Right atrium auricular region (tissue), 2 donors: ENCODE data around the gene GSTT2. TPM values are rescaled to one million over a fixed set of nuclear protein-coding genes. Genes with fewer than 3 reads are reported as not detected.

Experiments
- DNase-seq: peaks from one replicate; pipeline ENCODE4 v3.0.0-alpha.2; 2019; ENCODE audit warnings: low spot score
- H3K27ac ChIP-seq, 2 donors: fragments of 200-600 bp; sonication (generic); 1 replicate in 1 of 2; 2 replicates in 1 of 2; pipeline ENCODE4 v1.5.1; 2016 to 2019
- H3K27me3 ChIP-seq, 2 donors: fragments of 200-600 bp; sonication (generic); one replicate each; pipeline versions ENCODE4 v1.5.1 to v1.6.0; 2017 to 2019
- H3K36me3 ChIP-seq: fragments of 200-600 bp; sonication (generic); one replicate; pipeline ENCODE4 v1.5.1; 2016
- H3K4me1 ChIP-seq, 2 donors: fragments of 200-600 bp; sonication (generic); one replicate each; pipeline versions ENCODE4 v1.5.1 to v1.6.0; 2017 to 2019
- H3K4me3 ChIP-seq, 2 donors: fragments of 200-600 bp; sonication (generic); 1 replicate in 1 of 2; 2 replicates in 1 of 2; pipeline ENCODE4 v1.5.1; 2017 to 2019; ENCODE audit warnings: mild to moderate bottlenecking in 1 of 2, moderate library complexity in 1 of 2
- H3K9me3 ChIP-seq, 2 donors: fragments of 200-600 bp; sonication (generic); one replicate each; pipeline ENCODE4 v1.5.1; 2019
- CTCF ChIP-seq, 2 donors: fragments of 200-600 bp; sonication (generic); IDR thresholded peaks; one replicate each; pipeline ENCODE4 v1.5.1; 2019; ENCODE audit warnings: antibody characterized with exemption in 2 of 2
- total RNA-seq, 2 donors: library from RNA; depleted of rRNA; stranded (reverse); fragments of >200 nt; gene quantifications; one replicate each; pipeline ENCODE4 v1.1.0, GENCODE V29; 2016

GSTT2 gene
- total RNA-seq, 2 donors from 2014 or later, result 0.48 TPM; not detected in 1

DNA sequence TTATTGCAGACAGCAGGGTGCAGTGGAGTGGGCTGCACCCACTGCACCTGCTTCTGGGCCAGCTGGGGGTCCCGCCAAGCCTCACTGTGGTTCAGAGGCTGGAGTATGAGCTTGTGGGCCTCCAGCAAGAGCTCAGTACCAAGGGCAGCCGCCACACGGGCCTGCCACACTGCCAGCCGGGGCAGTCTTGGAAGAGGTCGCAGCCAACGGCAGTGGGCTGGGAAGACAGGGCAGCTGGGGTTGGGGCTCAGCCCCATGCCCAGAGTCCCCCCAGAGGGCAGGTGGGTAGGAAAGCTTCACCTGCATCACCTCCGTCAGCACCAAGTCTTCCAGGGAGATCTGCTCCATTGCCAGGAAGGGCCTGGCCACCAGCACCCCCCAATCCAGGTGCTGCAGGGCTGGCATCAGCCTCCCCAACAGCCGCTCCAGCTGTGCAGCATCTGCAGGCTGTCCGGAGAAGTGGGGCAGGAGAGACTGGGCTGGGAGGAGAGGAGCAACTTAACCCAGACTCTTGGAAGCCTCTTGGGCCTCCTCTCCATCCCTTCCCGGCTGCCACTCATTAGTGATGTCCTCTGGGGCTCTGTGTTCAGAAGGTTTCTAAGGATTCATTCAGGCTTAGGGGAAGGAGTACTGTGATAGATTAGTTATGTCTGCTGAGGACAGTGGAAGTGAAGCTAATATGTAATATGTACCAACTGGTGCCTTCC, 26.4 kb downstream of the GSTT2 start:
- Histone ChIP-seq H3K36me3 (no peaks in the 10 kb centered on the region), H3K4me1 (peaks cover 0 to 10% of the 10 kb centered on the region in 2 donors), H3K4me3 (no peak overlapping the region), H3K27me3 (no peaks in the 10 kb centered on the region), H3K9me3 (no peaks in the 10 kb centered on the region), H3K27ac (no peak overlapping the region)
- no peak for DNase-seq
- no peak for TF ChIP-seq CTCF (IDR thresholded peaks at IDR 0.05)

- TF ChIP-seq CTCF (IDR thresholded peaks at IDR 0.05), result no peak
- Histone ChIP-seq H3K27me3 (no peaks in the 10 kb centered on the region), H3K4me1 (peaks cover 0 to 14% of the 10 kb centered on the region in 2 donors), H3K27ac (no peak overlapping the region), H3K9me3 (no peaks in the 10 kb centered on the region), H3K4me3 (no peak overlapping the region), H3K36me3 (no peaks in the 10 kb centered on the region)
- DNase-seq, result no peak
These were observed 26.9 kb downstream of the GSTT2 start for GRCh38 chr22:24006914-24007214.

DNA sequence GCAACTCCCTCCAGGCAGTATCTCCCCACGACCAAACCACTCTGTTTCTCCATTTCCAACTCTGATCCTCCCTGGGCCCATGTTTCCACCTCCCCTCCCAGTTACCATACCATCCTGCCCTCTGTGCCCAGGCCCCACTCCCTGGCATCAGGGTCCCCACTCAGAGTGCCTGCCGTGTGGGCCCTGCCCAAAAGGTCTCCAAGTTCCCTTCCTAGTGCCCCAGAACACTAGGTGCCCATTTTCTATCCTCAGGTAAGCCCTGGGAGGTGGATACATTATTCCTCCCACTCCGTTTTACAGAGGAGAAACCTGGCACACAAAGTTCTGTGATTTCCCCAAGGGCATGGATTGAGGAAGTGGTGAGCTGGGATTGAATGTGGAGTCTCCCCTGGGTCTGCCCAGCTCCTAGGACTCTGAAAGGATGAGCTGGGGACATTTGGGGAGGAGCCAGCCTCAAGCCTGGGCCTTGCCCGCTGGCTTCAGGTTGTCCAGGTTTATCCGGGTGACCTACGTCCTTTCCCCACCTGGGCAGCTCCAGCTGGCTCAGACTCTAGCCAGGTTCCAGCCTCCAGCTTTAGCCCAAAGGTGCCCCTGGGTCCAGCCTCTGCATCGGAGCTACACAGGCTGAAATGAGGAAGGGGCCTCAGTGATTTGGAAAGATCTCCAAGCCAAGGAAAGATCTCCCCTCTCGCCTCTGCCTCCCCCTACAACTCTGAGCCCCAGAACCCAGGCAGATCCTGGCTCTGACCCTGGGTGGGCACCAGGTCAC, 27.5 kb downstream of the GSTT2 start:
- no peak for TF ChIP-seq CTCF (IDR thresholded peaks at IDR 0.05)
- Histone ChIP-seq H3K27ac (no peak overlapping the region), H3K4me1 (peaks cover 0 to 20% of the 10 kb centered on the region in 2 donors), H3K27me3 (no peaks in the 10 kb centered on the region), H3K4me3 (no peak overlapping the region), H3K9me3 (no peaks in the 10 kb centered on the region), H3K36me3 (no peaks in the 10 kb centered on the region)
- no peak for DNase-seq

DNA sequence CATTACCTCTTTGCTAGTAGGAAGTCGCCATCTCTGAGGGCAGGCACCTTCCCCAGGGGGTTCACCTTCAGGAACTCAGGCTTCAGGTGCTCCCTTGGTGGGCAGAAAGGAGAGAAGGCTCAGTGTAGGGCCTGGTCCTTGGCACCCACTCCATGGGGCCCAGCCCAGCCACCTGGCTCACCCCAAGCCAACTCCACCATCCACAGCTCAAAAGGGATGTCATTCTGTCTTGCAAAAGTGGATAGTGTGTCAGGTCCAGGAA, 28.0 kb downstream of the GSTT2 start:
- DNase-seq, result no peak
- H3K27ac ChIP-seq, result no peak overlapping the region
- H3K4me1 ChIP-seq, result peaks cover 0 to 25% of the 10 kb centered on the region in 2 donors
- no peak overlapping the region for H3K4me3 ChIP-seq
- no peaks in the 10 kb centered on the region for H3K36me3 ChIP-seq
- H3K27me3 ChIP-seq, result no peaks in the 10 kb centered on the region
- no peaks in the 10 kb centered on the region for H3K9me3 ChIP-seq
- TF ChIP-seq CTCF (IDR thresholded peaks at IDR 0.05), result no peak

DNA sequence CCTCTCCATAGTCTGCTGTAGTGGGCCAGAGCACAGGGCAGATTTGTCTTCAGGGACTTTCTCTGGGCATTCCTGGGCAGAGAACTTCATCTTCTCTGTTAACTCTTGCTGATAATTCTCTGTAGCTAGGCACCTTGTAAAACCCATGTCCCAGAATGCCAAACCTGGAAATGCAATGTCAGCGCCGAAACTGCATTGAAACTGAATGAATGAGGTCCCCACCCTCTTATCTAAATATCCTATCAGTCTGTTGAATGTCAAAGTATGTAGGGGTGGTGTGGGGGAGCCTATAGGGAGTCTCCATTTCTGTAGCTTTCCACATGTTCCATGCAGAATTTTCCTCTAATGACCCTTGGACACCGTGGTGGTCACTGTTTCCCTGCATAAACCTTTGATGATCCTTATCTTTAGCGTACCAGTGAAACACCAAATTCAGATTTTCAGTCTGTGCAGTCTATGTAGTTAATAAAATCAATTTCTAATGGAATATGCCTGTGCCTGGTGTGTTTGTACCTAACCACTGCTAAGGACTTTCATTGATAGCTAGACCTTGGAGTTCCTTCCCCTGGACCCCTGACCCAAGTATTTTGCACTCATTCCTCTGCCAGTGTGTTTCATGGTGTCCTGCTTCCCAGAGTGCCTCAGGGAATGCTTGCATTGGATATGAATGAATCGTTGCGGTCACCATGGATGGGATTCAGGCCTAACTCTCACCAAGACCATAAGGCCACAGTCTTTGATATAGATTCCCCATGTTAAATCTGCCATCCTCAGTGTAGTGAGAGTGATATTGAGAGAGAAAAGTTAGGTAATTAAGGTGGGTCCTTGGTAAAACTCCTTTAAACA, 28.7 kb downstream of the GSTT2 start:
- Histone ChIP-seq H3K9me3 (no peaks in the 10 kb centered on the region), H3K4me3 (no peak overlapping the region), H3K36me3 (no peaks in the 10 kb centered on the region), H3K27me3 (no peaks in the 10 kb centered on the region), H3K4me1 (peaks cover 0 to 31% of the 10 kb centered on the region in 2 donors), H3K27ac (no peak overlapping the region)
- TF ChIP-seq CTCF (IDR thresholded peaks at IDR 0.05), result no peak
- no peak for DNase-seq
